DOHH2 (cell line): Measurements from ENCODE around the gene BLTP1.

Source experiments
- CTCF ChIP-seq: fragments of 200-600 bp; sonication (generic); IDR thresholded peaks from one replicate; pipeline ENCODE4 v1.5.1; 2014; ENCODE audit warnings: antibody characterized with exemption, mild to moderate bottlenecking, low read depth, low read length; ENCODE audit not compliant: poor library complexity, severe bottlenecking
- EZH2phosphoT487 ChIP-seq: fragments of 200-600 bp; sonication (generic); IDR thresholded peaks from 2 replicates; pipeline ENCODE4 v1.6.1; 2017; ENCODE audit warnings: borderline replicate concordance, mild to moderate bottlenecking, antibody characterized with exemption, low read length, moderate library complexity, mixed read lengths

- TF ChIP-seq CTCF, result no peak
- no peak for TF ChIP-seq EZH2phosphoT487
Observed at GRCh38 chr4:122172266-122172665, 20.1 kb downstream of the BLTP1 start.
